NCI-H2107 (cell line): ENCODE measurements around the gene C1orf159.

Experiments
- DNase-seq: peaks from one replicate; lab custom pipeline; 2025; lab: John Stamatoyannopoulos, UW

The C1orf159 gene

GRCh38 chr1:1037366-1038327 is 78.2 kb downstream of the C1orf159 start:
- DNase-seq = no peak

GRCh38 chr1:1035291-1035943 is 80.5 kb downstream of the C1orf159 start:
- DNase-seq = no peak

- DNase-seq = no peak
Measured at GRCh38 chr1:1034439-1034781, 81.5 kb downstream of the C1orf159 start.

GRCh38 chr1:1033731-1034438 is 82.0 kb downstream of the C1orf159 start:
- DNase-seq = no peak

GRCh38 chr1:1033009-1033587 is 82.8 kb downstream of the C1orf159 start:
- no peak for DNase-seq

GRCh38 chr1:1032424-1032823 is 83.5 kb downstream of the C1orf159 start:
- no peak for DNase-seq
